HTERT RPE-1 (cell line): Measurements from ENCODE around the gene MAP2K2.

Source experiments
- in situ Hi-C: fragments of 300-500 bp; cut with MboI; formaldehyde crosslinking; loops from 4 replicates; pipeline ENCODE4 v1.14.3; 2020; ENCODE audit warnings: low sequenced_read_pairs

The MAP2K2 gene

DNA sequence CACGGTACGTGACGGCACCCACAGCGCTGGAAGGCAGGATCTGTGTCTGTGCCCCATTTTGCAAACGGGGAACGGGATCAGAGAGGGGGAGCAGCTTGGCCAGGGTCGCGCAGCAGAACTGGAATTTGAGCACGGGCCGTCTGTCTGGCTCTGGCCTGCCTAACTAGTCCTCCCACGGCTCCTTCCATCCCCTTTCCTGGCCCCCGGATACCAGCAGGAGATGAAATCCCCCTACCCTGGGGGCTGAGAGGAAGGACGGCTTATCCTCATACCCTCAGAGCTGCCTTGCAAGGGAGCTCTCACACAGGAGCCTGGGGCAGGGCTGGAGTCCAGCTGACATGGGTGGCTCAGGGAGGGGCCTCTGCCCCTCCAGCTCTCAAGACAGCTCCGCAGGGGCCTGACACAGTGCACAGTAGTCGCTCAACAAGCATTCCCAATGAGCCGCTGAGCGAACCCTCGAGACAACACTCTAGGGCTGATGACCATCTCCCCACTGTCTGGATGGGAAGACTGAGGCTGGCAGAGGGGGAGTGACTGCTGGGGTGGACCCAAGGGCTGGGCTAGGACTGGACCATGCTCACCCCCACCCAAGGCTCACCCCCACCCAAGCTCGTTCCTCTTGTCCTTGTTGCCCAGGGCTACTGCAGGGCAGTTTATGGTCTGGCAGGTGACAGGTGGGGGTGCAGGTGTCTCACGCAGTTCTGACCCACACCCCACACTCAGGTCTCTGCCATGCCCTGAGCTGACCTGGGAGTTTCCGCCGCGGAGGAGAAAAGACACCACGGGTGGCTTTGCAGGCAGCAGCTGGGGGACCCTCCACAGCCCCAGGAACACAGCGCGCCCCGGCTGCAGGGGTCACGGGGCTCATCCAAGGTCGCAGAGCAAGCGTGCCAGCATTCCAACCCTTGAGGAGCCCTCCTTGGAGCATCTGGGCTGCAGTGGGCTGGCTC, 61.2 kb downstream of the MAP2K2 start:
- in situ Hi-C loops = no loop called here

DNA sequence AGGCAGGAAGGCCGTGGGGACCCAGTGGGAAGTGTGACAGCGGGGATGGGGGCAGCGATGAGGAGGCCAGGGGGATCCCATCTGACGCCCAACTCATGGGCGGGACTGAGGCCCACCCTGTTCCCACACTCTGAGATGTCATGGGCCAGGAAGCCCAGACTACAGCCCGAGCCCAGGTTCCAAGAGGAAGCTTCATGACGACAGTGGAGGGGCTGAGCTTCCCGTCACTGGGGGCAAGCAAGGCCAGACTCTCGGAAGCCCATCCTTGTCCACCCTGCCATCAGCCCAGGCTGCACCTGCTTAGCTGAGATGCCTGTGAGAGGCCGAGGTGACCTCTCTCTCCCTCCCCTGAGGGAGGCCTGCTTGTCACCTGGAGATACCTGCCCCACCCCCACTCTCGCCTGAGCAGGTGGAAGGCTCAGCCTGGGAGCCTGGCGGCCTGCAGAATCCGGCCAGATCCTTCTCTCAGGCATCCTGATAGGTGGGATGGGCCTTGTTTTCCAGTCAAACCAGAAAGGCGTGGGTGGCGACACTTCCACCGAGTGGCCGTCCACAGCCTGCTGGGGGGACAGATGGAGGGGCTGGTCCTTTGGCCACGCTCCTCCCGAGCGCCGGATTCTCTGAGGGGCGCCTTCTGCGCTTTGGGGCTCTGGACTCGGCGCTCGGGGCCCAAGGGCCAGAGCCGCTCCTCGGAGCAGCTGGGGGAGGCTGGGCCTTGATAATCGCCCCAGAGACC, 62.1 kb downstream of the MAP2K2 start:
- in situ Hi-C loops = no loop called here

DNA sequence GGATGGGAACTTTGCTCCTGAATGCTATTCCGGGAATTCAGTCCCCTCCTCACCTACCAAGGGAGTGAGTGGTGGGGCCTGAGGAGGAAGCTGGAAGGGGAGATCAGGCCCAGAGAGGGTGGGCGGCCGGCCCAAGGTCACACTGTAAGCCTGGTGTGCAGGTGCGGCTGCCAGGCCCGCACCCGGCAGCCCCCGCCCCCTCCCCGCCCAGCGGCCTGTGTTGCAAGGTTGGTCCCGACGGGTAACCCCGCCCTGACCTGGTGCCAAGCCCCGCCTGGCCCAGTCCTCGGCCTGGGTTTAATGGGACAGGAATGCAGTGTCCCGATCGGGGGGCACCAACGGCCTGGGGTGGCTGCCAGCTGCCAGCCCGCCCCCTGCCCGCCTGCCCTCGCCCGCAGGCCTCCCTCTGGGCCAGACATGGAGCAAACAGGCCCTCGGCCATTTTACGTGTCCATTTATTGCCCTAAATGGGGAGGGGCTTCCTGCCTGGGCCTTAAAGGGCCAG, 62.7 kb downstream of the MAP2K2 start:
- in situ Hi-C loops = no loop called here

DNA sequence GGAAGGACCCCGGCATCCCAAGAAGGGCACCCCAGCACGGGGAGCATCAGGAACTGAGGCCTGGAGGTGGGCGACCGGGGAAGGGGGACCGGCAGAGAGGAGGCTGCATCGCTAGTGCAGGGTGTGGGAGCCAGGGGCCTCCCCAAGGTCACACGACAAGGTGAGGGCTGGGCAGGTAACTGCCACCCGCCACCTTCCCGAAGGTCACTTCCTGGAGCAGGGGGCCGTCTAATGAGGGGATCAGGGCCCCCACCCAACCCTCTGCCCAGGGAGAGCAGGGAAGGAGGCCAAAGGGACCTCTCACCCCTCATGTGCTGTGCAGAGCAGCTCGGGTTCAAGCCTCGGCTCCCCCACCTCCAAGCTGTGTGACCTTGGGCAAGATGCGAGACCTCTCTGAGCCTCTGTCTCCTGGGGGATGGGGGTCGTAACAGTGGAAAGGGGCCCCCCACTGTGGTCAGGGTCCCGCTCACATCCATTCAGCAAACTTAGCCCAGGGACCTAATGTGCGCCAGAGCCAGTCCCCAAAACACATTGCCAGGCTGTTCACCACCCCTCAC, 63.2 kb downstream of the MAP2K2 start:
- in situ Hi-C loops = no loop called here

DNA sequence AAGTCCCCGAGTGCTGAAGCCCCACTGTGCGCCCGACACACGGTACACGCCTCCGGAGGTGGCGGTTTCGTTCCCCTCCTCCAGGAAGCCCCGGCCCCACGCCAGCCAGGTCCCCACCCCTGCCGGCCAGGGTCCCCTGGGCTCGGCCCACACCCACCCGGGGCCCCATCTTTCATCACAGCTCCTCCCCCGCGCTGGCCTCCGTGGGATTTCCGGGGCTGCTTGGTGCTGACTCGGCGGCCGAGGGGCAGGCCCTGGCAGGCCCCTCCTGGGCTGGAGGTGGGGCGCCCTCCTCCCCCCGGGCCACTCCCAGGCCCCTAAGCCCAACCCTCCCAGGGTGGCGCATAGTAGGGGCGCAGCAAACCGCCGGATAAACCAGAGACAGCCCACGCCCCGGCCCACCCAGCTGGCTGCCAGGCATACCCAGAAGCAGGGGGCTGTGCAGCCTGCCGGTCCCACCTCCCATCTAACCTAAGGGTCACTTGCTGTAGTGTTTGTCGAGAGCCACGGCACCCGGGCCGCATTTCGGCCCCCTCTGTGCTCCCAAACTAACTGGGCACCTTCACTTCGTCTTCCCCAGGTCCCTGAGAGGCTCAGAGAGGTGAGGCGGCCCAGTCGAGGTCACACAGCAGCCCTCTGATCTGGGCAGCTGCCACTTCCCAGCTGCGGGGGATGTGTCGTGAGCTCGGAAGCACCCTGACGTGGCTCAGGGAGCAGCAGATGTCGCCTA, 63.9 kb downstream of the MAP2K2 start:
- in situ Hi-C loops = no loop called here

DNA sequence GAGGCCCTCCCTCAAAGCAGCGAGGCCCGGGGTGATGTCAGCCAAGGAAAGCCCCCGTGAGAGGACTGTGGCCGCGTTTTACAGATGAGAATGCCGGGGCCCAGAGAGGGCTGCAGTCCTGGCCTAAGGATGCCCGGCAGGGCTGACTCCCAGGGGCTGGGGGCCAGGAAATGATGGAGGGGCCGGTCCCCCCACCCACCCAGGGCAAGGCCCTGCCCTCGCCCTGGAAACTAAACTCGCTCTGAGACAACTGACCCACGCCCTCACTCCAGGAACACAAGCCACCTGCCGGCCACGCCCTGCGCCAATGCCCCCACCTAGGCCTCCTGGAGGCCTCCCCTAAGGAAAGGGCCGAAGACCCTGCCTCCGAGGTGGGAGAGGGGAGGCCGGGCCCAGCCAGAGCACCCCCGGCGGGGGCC, 64.5 kb downstream of the MAP2K2 start:
- in situ Hi-C loops = no loop called here

DNA sequence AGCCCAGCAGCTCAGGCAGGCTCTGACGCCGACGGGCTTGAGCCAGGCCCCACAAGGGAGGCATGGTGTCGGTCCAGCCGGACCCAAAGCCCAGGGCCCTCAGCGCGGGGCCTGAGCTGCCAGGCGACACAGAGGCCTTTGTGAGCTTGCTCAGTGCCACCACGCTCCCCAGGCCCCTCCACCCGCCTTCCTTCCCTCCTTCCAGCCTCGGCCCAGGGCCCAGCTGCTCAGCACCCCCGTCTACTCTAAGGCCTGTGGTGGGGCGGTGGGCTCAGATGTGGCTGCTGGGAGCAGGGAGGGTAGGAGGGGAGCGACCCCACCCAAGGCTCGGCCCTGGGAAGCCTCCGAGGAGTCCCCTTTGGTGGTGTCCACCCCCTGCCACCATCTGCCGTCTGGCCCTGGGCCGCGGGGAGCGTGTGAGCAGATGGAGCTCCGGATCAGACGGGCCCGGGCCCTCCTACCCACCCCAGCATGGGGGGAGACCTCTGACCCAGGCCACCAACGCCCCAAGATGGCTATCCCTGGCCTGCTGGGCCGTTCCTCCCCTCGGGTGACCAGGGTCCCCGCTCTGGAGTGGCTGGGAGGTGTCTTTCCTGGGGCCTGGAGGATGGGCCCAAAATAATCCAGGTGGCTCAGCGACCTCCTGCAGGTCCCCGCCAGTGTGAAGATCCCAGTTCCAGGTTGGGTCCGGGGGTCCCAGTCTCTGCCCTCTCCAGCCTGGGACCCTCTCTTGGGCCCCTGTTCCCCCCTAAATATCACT, 65.0 kb downstream of the MAP2K2 start:
- in situ Hi-C loops = no loop called here

DNA sequence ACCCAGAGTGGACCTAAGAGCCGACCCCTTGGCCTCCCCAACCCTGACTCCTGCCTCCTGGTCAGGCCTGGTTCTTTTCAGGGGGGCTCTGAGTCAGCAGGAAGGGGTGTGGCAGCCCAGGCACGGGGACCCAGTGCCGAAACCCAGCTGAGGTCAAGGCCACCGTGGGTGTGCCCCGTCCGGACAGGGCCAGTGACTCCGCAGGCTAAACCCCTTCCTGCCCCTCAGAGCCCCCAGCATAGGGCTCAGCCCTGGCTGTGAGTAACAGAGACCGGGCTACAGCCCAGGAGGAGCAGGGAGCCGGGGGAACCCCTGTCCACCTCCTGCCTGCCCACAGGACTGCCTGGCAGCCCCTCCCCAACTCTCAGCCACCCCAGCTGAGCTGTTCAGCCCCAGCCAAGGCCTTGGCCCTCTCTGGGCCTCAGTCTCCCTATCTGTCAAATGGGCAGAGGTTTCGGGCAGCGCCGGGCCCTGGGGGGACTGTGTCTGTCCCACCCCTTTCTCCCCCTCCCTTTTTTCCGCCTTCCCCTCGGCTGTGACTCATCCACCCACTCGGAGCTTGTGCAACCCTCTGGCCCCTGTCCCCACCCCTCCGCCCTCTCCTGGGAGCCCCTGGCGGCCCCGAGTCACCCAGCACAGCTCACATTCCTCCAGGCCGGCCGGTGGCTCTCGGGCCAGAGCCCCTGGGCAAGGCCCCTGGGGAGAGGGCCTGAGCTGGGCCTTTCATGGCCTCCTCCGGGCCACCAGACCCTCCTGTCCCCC, 65.8 kb downstream of the MAP2K2 start:
- in situ Hi-C loops = no loop called here

DNA sequence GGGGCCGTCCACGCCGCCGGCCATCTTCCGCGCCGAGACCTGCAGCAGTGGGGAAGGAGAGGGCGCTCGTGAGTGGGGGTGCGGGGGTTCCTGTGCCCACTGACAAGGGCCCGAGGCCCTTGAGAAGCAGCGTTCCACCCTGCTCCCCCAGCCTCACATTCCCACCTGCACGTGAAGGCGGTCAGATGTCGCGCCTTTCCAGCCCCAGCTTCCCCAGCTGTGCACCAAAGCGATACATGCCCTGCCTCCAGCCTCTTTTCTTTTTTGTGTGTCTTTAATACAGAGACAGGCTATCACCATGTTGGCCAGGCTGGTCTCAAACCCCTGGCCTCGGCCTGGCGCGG, 68.7 kb downstream of the MAP2K2 start:
- in situ Hi-C loops = no loop called here

DNA sequence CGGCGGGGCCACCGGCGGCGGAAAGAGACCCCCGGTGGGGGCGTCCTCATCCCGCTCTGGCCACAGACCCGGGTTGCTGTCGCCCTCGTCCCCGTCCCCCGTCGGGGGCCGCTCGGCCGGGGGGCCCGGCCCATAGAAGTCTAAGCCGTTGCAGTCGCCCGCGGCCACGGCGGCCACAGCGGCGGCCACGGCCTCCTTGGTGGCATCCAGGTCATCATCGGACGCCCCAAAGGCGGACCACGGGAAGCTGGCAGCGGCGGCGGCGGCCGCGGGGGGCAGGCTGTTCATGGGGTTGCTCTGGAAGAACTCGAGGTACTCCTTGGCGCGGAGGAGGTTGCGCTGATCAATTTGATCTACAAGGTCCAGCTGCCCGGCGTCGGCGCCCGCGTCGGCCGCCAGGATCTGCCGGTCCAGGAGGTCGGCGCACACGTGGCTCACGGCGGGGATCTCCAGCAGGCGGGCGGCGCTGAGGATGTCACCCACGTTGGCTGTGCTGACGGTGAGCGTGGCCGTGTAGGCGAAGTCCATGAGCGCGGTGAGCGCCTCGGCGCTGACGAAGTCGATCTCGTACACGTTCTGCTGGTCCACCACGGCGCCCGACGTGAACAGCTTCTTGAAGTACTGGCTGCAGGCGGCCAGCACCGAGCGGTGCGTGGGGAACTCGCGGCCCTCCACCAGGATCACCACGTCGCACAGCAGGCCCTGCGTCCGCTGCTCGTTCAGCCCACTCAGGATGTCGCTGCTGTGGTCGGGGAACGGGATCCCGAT, 69.3 kb downstream of the MAP2K2 start:
- in situ Hi-C loops = no loop called here

DNA sequence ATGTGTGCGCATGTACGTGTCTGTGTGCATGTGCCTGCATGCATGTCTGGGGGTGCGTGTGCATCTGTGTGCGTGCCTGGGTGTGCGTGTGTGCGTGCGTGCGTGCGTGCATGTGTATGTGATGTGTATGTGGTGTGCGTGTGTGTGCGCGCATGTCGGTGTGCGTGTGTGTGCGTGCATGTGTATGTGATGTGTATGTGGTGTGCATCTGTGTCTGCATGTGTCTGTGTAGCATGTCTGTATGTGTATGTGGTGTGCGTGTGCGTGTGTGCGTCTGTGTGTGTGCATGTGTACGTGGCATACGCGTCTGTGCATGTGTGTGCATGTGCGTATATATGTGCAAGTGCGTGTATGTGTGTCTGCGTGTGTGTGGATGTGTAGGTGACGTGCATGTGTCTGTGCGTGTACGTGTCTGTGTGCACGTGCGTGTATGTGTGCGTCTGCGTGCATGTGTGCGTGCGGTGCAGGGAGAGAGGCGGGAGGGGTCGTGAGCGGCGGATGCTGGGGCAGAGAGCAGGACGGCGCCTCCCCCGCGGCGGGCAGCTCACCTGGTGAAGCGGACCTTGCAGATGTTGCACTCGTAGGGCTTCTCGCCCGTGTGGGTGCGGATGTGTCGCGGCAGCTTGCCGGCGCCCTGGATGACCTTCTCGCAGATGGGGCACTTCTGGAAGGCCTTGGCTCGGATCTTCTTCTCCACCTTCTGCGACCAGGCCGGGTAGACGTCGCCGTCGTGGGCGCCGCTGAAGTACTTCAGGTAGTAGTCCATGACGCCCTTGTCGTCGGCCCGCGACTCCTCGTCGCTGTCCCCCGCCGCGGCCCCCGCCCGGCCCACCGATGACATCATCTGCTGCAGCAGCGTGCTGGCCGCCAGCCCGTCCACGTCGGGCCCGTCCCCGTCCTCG, 70.2 kb downstream of the MAP2K2 start:
- in situ Hi-C loops = no loop called here

DNA sequence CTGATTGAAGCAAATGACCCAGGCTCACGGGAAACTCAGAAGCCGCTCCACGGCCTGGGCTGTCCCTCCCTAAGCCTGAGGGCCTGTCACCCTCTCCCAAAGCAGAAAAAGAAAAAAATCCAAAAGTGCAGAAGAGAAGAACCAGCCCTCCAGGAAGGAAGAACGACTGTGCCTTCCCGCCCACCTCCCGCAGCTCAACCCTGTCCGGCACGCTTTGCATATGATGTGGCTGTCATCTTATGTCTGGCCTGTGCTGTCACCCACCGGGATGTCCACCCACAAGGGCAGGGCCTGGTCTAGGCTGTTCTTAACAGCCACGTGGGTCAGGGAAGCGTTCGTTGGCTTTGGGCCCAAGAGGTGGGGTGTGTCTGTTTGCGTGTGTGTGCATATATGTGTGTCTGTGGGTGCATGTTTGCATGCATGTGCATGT, 70.9 kb downstream of the MAP2K2 start:
- in situ Hi-C loops = no loop called here

DNA sequence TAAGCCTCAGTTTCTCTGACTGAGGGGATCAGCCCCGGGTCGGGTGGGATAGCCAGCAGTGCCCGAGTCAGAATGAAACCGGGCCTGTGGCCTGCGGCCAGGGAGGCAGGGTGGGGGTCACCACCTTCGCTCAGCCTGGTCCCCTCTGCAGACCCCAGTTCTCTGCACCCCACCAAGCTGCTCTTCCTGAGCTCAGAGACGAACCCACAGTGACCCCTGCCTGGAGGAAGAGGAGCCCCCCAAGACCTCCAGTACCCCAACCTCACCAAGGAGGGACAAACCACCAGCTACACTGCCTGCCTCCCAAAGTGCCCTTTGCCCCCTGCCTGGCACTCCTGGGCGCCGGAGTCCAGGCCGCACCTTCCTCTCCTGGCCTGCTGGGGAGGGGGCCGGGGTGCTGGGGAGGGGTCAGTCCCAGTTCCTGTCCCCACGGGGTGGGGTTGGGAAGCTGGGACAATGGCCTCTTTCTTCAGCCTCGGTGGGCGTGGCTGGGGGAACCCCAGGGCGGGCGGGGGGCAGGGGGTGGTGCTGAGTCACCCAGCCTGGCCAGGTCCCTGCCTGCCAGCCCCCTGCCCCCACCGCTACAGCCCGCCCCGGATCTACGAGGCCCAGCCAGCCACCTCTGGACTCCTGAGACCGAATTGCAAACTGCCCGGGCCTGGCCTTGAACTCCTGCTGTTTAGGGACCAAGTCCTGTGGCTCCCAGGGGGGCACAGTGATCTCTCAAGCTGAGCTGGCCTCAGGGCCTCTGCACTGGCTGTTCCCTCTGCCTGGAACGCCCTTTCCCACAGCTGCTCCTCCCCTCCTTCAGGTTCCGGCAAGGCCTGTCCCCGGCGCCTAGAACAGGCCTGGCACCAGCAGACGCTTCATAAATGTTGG, 71.6 kb downstream of the MAP2K2 start:
- in situ Hi-C loops = no loop called here

DNA sequence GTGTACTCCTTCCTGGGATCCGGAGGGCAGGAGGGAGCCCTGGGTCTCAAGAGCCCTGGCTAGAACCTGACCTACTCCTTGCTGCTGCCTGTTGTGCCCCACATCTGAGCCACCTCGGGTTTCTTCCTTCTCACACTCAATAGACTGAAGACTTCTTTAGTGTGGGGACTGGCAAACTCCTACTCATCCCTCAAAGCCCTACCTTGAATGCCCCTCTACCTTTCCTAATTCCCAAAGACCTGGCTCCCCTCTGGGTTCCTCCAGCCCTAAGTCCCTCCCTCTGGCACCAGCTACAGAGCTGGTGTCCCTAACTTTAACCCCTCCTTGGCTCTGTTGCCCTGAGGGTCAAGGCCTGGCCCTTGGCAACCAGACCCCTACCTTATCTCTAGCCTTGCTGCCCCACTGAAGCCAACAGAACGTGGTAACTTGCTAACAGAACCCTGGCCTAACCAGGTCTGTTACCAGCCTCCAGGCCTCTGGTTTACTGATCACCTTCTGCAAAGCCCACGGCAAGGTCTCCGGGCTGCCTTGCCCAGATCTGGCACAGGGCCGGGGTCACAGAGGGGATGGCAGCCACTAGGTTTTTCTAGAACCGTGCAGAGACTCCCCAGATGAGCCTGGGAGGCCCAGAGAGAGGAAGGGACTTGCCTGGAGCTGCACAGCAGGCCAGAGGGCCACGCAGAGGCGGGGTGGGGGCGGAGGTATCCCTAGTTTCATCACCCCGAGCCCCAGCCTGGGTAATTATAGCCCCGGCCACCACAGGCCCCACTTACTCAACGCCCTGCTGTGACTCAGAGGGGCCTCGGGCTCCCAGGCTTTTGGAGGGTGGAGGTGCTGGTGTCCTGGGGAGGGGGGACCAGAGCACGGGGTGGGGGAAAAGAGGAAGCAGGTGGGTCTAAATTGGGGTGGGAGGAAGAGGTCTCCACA, 72.5 kb downstream of the MAP2K2 start:
- in situ Hi-C loops = no loop called here

DNA sequence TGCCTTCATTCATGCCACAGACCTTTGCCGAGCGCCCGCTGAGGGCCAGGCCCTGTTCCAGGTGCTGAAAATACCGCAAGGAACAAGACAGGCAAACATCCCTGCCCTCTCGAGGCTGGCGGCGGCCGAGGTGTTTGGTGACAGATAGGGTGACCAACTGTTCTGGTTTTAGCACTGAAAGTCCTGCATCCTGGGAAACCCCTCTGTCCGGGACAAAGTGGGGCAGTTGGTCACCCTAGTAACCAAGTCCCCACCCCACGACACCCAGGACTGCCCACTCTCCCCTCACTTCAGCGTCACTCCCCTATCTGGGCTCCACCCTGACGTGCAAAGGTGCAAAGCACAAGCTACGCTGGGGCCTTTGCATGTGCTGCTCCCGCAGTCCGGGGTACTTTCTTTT, 74.5 kb downstream of the MAP2K2 start:
- in situ Hi-C loops = no loop called here
